Activated CD8-positive, alpha-beta memory T cell treated with anti-CD3 and anti-CD28 coated beads, Interleukin-2, amount 50 U/mL, for 24 hours (primary cell): Measurements from ENCODE around the gene CASP4.
A peak's percentile ranks its signal among the peaks of the same experiment; 100 is the strongest.
"Not testable (repeated sequence)": the region's sequence is repeated elsewhere in the genome, so short reads cannot be mapped to it uniquely, and the experiment has no call there.

ENCODE experiments used
- DNase-seq: peaks from one replicate; pipeline ENCODE4 v3.0.0-alpha.2; 2020; ENCODE audit errors: extremely low read depth

Gene CASP4

DNA sequence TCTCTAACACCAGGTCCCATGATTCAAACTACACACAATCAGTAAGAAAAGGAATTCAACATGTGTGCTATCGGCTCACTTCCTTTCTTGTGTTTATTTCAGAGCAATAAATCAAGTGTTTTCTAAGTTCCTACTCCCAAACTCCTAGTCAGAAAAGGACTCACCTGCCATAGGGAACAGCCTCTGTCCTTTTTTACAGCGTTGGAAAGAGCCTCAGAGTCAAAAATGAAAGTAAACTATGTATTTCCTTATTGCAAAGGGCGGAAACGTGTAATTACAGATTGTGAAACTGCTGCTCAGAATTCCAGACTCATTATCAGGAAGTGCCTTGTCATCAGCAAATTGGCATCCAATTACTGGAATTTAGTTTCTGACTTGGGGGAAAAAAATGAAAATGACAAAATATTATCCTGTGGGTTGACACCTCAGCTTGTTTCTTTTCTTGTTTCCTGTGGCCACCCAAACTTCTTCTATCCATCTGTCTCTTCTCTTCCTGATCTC is at the start of gene CASP4:
Gene CASP4, minus strand, starts transcription at position 220 of the 501 bp plus-strand sequence. Its CDS starts 49 bp downstream, at position 171.
- no peak for DNase-seq

- no peak for DNase-seq
Observed at GRCh38 chr11:105007463-105007862, 39.1 kb upstream of the CASP4 start.

DNA sequence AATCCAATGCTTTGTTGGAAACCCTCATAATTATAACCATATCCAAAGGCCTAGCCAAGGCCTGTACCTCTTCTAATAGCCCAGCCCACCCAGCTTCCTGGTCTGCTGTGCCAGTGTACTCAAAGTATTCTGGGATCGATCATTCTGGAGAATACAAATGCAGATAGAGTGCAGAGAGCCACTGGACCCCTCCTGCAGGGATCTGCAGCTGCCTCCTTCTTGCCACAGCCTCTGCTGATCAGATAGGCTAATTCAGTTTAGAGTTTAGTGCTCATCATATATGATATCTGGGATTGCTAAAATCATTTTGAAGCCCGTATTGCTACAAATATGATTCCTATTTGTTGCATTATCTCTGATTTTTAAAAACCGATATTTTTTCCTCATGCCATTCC is 37.1 kb upstream of the CASP4 start:
- DNase-seq = no peak

DNA sequence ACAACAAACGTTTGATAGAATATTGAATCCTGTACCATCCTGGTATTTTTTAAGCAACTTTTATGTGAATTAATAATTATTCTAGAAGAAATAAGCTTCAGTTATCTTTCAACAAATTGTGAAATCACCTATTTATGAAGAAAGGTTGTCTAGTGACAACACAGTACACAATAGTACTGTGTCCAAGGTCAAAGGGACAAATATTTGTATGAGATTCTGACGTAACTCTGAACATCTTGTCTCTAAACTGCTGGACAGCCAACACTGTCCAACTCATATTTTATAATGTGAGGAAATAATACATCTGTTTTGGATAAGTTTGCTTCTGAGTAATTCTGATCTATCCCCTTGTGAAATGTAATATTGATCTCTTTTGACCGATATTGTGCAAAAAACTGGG is 35.6 kb upstream of the CASP4 start:
- DNase-seq = no peak

DNA sequence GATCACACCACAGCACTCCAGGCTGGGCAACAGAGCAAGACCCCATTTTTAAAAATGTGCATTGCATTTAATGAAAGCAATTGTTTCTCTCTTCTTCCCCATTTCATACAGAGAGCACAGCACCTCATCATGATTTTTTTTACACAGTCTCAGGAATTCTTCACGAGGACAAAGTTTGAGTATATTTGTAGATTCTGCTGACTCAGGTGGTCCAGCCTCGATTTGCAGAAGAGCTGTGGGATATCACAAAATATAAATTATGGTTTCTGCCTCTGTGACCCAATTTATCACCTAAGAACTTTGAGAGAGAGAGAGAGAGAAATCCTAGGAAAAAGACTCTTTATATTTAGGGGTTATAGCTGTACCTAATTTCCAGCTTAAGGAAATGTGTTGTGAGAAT is 34.8 kb upstream of the CASP4 start:
- DNase-seq = no peak

- DNase-seq = peak; percentile 10
Observed at GRCh38 chr11:105000797-105001196, 32.4 kb upstream of the CASP4 start.

GRCh38 chr11:105000167-105000566 is 31.8 kb upstream of the CASP4 start:
- no peak for DNase-seq

DNA sequence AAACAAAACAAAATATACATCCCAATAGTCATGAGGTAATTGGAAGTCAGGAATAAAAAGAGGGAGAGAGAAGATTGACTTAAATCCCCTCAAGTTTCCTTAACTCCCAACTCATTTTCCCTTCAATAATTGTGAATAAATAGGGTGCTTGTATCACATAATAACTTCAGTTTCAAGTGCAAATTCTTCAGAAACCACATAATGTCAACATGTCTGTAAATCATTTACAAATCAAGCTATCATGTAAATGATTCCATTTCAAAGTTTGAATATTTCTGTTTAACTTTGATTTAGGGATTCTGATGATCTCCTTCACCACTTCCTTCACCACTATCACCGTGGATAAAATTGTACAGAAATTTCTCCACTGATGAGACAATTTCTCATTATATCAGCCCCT is 31.3 kb upstream of the CASP4 start:
- no peak for DNase-seq

DNA sequence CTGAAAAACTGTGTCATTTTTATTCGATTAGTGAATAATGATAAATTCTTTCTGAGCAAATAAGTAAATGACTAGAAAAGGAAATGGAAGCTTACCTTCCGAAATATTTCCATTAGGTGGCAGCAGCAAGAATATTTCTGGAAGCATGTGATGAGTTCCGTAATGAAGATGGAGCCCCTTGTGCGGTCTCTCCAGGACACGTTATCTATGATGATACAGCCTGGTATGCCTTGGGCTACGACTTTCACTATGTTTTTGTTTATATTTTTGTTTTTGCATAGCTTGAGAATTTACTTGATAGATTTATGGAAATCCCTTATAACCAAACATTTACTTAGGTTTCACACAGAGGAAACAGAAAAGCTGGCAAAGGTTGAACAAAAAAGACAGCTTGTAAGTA is 28.9 kb upstream of the CASP4 start:
- no peak for DNase-seq

DNA sequence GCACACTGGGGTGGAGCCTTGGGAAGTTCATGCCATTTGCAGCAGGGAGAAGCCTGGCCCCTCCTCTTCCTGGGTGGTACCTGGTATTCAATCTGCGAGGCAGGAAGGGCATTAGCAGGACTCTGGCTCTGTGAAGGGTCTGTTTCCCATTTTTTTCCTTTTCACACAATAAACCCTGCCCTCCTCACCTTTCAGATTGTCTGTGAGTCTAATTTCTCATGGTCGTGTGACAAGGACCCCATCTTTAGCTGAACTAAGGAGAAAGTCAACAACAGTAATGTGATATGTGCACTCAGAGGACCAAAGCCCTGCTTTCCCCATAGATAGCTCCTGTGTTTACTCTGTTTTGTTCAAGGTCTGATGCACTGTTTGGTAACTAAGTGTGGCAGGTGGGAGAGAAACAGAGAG is 26.6 kb upstream of the CASP4 start:
- no peak for DNase-seq

DNA sequence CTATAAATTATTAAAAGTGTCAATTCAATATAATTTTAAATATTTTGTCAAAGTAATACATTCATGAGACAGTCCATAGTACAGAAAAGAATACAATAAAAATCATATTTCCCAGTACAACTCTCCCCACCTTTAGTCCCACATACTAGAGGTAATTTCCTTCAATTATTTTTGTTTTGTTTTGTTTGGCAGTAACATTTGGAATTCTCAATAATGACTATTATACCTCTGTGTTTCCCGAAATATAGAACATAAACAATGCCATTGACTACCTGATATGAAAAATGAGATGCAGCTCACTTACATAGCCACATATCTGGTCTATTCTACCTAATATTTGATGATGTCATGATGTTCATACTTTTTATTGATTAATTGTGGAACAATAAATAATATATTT is 24.4 kb upstream of the CASP4 start:
- no peak for DNase-seq

GRCh38 chr11:104991994-104992393 is 23.6 kb upstream of the CASP4 start:
- DNase-seq = no peak

DNA sequence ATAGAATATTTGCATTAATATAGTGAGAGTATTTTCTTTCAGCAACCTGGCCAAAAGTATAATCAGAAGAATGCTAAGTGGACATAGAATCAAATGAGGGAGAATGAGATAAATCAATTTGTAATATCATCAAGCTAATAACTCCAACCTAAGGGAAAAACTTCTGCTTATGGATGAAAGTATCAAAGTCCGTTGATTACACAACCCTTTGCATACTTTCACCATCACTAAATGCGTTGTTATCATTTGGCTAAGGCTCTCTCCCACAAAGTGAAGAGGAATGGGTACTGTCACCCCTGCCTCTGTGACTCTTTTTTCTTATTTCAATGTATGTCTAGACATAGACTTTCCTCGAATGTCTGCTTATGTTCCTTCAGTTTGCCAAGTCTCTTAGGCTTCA is 16.4 kb upstream of the CASP4 start:
- DNase-seq = no peak

- DNase-seq = no peak
Observed at GRCh38 chr11:104979839-104980238, 11.5 kb upstream of the CASP4 start.

GRCh38 chr11:104973616-104974015 is 5.2 kb upstream of the CASP4 start:
- no peak for DNase-seq

DNA sequence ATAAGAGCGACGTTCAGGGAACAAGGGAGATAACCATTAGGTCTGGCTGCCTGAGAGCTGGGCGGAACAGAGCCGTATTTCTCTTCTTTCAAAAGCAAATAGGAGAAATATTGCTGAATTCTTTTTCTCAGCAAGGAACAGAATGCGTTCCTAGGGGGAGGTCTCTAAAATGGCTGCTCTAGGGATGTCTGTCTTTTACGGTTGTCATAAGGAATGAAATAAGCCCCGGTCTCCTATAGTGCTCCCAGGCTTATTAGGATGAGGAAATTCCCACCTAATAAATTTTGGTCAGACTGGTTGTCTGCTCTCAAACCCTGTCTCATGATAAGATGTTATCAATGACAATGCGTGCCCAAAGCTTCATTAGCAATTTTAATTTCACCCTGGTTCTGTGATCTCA is 4.5 kb upstream of the CASP4 start:
- not testable (repeated sequence) for DNase-seq

DNA sequence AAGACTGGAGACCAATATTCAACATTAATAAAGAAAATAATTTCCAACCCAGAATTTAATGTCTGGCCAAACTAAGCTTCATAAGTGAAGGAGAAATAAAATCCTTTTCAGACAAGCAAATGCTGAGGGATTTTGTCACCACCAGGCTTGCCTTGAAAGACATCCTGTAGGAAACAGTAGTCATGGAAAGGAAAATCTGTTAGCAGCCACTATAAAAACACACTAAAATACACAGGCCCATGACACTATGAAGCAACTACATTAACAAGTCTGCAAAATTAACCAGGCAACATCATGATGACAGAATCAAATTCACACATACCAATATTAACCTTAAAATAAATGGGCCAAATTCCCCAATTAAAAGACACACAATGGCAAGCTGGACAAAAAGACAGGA is 2.4 kb upstream of the CASP4 start:
- DNase-seq = no peak

- DNase-seq = no peak
Observed at GRCh38 chr11:104968856-104969776, 742 bp upstream of the CASP4 start.

DNA sequence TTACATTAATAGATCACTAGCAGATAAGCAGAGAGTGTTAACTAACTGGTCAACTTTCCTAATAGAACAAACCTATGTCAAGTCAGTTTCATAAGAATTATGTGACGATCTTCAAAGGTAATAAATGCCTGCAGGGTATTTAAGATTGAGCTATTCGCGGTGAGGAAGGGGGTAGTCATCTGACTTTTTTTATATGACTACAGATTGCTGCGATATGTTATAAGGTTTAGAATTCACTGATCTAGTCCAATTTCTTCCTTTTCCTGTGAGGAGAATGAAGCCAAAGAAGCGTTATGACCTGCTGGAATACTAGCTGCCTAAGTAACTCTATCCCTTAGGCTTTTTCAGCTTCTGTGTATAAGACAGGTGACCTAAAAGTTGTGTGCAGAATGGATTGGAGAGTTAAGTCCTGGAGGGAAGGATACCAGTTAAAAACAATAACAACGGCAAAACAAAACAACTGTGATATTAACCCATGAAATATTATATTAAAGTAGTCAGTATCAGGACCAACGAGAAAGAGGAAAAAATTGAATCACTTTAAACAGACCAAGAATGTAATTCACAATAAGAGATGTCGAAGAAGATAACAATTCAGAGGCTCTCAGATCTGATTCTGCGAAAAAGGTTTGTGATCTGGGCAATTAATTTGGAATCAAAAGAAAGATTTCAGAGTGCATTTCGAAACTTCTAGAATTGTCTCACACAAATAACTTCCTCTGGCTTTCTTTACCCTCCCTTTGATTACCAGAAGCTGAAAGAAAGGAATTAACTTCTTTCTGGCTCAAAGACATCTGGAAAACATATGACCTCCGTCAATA is 630 bp downstream of the CASP4 start:
- no peak for DNase-seq

- DNase-seq = no peak
Observed at GRCh38 chr11:104965735-104966134, 2.6 kb downstream of the CASP4 start.

DNA sequence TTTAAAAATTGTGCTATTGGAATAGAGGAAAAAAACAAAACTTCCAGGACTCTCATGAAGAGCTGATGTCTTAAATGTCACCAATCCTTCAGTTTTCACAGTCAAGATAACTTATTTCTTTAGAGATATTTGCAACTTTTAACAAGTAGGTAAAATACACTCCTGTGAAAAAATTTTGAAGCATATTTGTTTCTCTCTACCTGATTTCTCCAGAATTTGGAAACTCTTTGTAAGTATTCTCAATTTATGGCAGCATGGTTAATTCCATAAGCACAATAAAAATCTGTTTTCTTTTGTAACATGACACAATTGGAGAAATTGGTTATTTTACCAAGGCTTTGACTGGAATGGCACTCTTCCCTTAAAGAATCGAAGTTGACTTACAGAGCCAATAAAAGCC is 4.1 kb downstream of the CASP4 start:
- no peak for DNase-seq

GRCh38 chr11:104962852-104963251 is 5.5 kb downstream of the CASP4 start:
- no peak for DNase-seq

DNA sequence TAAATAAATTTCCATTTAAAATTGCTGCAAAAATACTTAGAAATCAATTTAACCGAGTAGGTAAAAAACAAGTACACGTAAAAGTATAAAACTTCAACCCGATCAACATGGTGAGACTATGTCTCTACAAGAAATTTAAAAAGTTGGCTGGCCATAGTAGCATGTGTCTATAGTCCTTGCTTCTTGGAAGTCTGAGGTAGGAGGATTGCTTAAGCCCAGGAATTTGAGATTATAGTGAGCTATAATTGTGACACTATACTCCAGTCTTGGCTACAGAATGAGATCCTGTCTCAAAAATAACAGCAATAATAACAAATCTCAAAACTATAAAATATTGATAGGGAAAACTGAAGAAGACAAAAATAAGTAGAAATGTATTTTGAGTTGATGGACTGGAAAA is 11.1 kb downstream of the CASP4 start:
- DNase-seq = no peak
